OCI-LY3 (cell line): Measurements from ENCODE around the gene LIN28A.
"Not testable (repeated sequence)": the region's sequence is repeated elsewhere in the genome, so short reads cannot be mapped to it uniquely, and the experiment has no call there.

Source experiments
- H2AFZ ChIP-seq: fragments of 200-600, 300-600 bp; shearing (Covaris generic); 2 replicates; pipeline ENCODE4 v1.6.0; 2014; ENCODE audit warnings: antibody characterized with exemption, low read depth, low read length
- H3K27ac ChIP-seq: fragments of 200-600, 300-600 bp; sonication (generic); 2 replicates; pipeline ENCODE4 v1.5.1; 2014; ENCODE audit warnings: mild to moderate bottlenecking, low read length, moderate library complexity, mixed read lengths
- H3K27me3 ChIP-seq: fragments of 200-600, 300-600 bp; sonication (generic); 2 replicates; pipeline ENCODE4 v1.6.1; 2014; ENCODE audit warnings: low read depth, low read length, mixed read lengths
- H3K36me3 ChIP-seq: fragments of 200-600, 300-600 bp; sonication (generic); replicated peaks from 2 replicates; pipeline ENCODE3; 2014; ENCODE audit warnings: low read depth, low read length, mixed read lengths
- H3K4me1 ChIP-seq: fragments of 300-600, 200-600 bp; sonication (generic); 2 replicates; pipeline ENCODE4 v1.6.1; 2014; ENCODE audit warnings: low read length, mixed read lengths
- H3K4me2 ChIP-seq: fragments of 200-600, 300-600 bp; sonication (generic); 2 replicates; pipeline ENCODE4 v1.6.1; 2014; ENCODE audit warnings: low read length, mixed read lengths
- H3K4me3 ChIP-seq: fragments of 300-600, 200-600 bp; sonication (generic); 2 replicates; pipeline ENCODE4 v1.5.1; 2014; ENCODE audit warnings: antibody characterized with exemption, mild to moderate bottlenecking, low read length, moderate library complexity
- H3K79me2 ChIP-seq: fragments of 300-600, 200-600 bp; shearing (Covaris generic); 2 replicates; pipeline ENCODE4 v1.6.1; 2014; ENCODE audit warnings: mild to moderate bottlenecking, low read length, mixed read lengths
- H3K9ac ChIP-seq: fragments of 300-600, 200-600 bp; shearing (Covaris generic); 2 replicates; pipeline ENCODE4 v1.6.0; 2014; ENCODE audit warnings: mild to moderate bottlenecking, low read length, moderate library complexity
- H3K9me3 ChIP-seq: fragments of 200-600, 300-600 bp; shearing (Covaris generic); 2 replicates; pipeline ENCODE4 v1.6.1; 2014; ENCODE audit warnings: low read length, mixed read lengths; ENCODE audit not compliant: insufficient read depth
- H4K20me1 ChIP-seq: fragments of 200-600, 300-600 bp; sonication (generic); 2 replicates; pipeline ENCODE4 v1.6.1; 2016; ENCODE audit warnings: low read length, mixed read lengths; ENCODE audit not compliant: insufficient read depth
- CTCF ChIP-seq: fragments of 200-600, 300-600 bp; sonication (generic); IDR thresholded peaks from 2 replicates; pipeline ENCODE4 v1.5.1; 2014; ENCODE audit warnings: antibody characterized with exemption, low read length, low read depth
- EZH2phosphoT487 ChIP-seq: fragments of 200-600 bp; shearing (Covaris generic); IDR thresholded peaks from 2 replicates; pipeline ENCODE4 v1.6.1; 2018; ENCODE audit warnings: antibody characterized with exemption, mixed run types, low read depth

Gene LIN28A

DNA sequence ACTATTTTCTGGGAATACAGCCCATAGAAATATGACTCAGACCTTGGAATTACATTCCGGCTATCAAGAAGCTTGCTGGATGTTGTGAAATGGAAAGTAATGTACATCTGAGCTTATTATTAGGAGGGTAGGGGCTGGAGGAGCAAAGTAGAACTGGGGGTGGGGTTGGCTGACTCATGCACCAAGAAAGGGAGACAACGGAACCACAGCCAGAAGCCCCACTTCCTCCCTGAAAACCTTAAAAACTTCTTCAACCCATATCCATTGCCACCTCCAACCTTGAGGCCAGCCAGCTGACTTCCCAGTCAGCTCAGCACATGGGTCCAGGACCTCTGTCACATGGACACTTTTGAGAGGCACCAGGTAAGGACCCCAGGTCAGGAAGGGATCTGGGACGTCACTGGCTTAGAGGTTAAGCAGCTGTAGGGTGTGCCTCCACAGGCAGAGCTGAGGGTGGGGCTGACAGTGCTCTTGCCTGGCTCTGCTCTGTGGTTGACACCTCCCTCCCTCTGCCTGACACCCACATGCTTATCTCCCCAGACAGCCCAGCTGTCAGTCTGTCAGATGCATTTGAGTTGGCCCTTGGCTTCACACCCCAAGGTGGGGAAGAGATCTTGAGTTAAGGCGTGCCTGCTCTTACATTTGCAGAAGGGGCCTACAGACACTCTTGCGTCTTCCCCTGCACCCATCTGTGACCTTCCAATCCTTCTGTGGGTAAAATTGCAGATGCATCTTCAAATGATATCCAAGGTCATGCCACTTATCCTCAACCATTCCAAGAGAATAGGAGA, 32.3 kb upstream of the LIN28A start:
- no peaks in the 10 kb centered on the region for H3K36me3 ChIP-seq
- no peaks in the 10 kb centered on the region for H4K20me1 ChIP-seq
- no peak overlapping the region for H3K4me2 ChIP-seq
- H3K27ac ChIP-seq = no peak overlapping the region
- H3K9ac ChIP-seq = no peak overlapping the region
- no peak overlapping the region for H2AFZ ChIP-seq
- H3K27me3 ChIP-seq = no peaks in the 10 kb centered on the region
- no peaks in the 10 kb centered on the region for H3K9me3 ChIP-seq
- TF ChIP-seq EZH2phosphoT487 (no peak), CTCF (no peak)
- H3K4me3 ChIP-seq = no peak overlapping the region
- H3K79me2 ChIP-seq = no peaks in the 10 kb centered on the region
- H3K4me1 ChIP-seq = no peaks in the 10 kb centered on the region

GRCh38 chr1:26378879-26379251, 31.8 kb upstream of the LIN28A start:
- no peak overlapping the region for H2AFZ ChIP-seq
- no peak overlapping the region for H3K4me2 ChIP-seq
- no peaks in the 10 kb centered on the region for H3K27me3 ChIP-seq
- H4K20me1 ChIP-seq = no peaks in the 10 kb centered on the region
- H3K4me3 ChIP-seq = no peak overlapping the region
- no peak overlapping the region for H3K27ac ChIP-seq
- H3K4me1 ChIP-seq = no peaks in the 10 kb centered on the region
- no peaks in the 10 kb centered on the region for H3K79me2 ChIP-seq
- TF ChIP-seq CTCF = no peak
- no peak for TF ChIP-seq EZH2phosphoT487
- no peaks in the 10 kb centered on the region for H3K9me3 ChIP-seq
- no peaks in the 10 kb centered on the region for H3K36me3 ChIP-seq
- no peak overlapping the region for H3K9ac ChIP-seq

GRCh38 chr1:26384076-26384475, 26.5 kb upstream of the LIN28A start:
- H3K9me3 ChIP-seq = no peaks in the 10 kb centered on the region
- no peak overlapping the region for H3K27ac ChIP-seq
- no peaks in the 10 kb centered on the region for H3K27me3 ChIP-seq
- H3K4me2 ChIP-seq = no peak overlapping the region
- H3K4me3 ChIP-seq = no peak overlapping the region
- no peak overlapping the region for H3K9ac ChIP-seq
- TF ChIP-seq EZH2phosphoT487 (no peak), CTCF (no peak)
- H3K36me3 ChIP-seq = no peaks in the 10 kb centered on the region
- H3K79me2 ChIP-seq = no peaks in the 10 kb centered on the region
- no peak overlapping the region for H2AFZ ChIP-seq
- no peaks in the 10 kb centered on the region for H4K20me1 ChIP-seq
- no peaks in the 10 kb centered on the region for H3K4me1 ChIP-seq

GRCh38 chr1:26385063-26385462, 25.6 kb upstream of the LIN28A start:
- H3K27ac ChIP-seq, H4K20me1 ChIP-seq, H3K27me3 ChIP-seq, H3K79me2 ChIP-seq, H3K4me3 ChIP-seq, H3K4me1 ChIP-seq, H2AFZ ChIP-seq, H3K36me3 ChIP-seq, H3K4me2 ChIP-seq, H3K9ac ChIP-seq, H3K9me3 ChIP-seq: not testable (repeated sequence)
